K562 (cell line): ENCODE measurements around the gene SLC4A9. TPM values are rescaled to one million over a fixed set of nuclear protein-coding genes. Genes with fewer than 3 reads are reported as not detected.

Source experiments
- ATAC-seq: fragments of 200-7000 bp; cut with Tn5 transposase; 3 replicates; pipeline ENCODE4 v1.9.1; 2020; ENCODE audit warnings: moderate library complexity
- BruUV-seq: library from RNA; stranded (reverse); fragments of 400-500 nt; replicated peaks from 2 replicates; lab custom pipeline; 2021; lab: Mats Ljungman, UMichigan
- CTCF ChIA-PET: fragments of 300-600 bp; formaldehyde crosslinking; extraction: SDS; loops from one replicate; lab custom pipeline; 2021; ENCODE audit warnings: low intra/inter-chr PET ratio; lab: Yijun Ruan, JAX
- POLR2A ChIA-PET: fragments of 300-600, 350-650 bp; sonication (Branson Sonifier 250); formaldehyde crosslinking; extraction: SDS; loops from one replicate; lab custom pipeline; 2021; ENCODE audit warnings: antibody characterized with exemption, inconsistent platforms; lab: Yijun Ruan, JAX
- DNase-seq, 4 experiments: peaks; one replicate each; pipeline versions ENCODE4 v3.0.0 to v3.0.0-alpha.2; 2011 to 2018; ENCODE audit warnings: low spot score in 3 of 4, mixed read lengths in 3 of 4; ENCODE audit errors: extremely low read depth in 1 of 4
- FAIRE-seq: peaks from 2 replicates; lab custom pipeline; 2011; peaks lifted over from hg19 to GRCh38; lab: Jason Lieb, UNC
- H2AFZ ChIP-seq: 2 replicates; pipeline ENCODE4 v1.6.0; 2011; ENCODE audit warnings: low read depth, low read length, control low read depth, inconsistent platforms
- H3K27ac ChIP-seq: fragments of 200-600 bp; 3 replicates; pipeline ENCODE4 v1.8.0; 2011; ENCODE audit warnings: low read depth, mild to moderate bottlenecking, control low read depth, inconsistent platforms, low read length, moderate library complexity, mixed read lengths; ENCODE audit errors: extremely low read depth
- H3K27me3 ChIP-seq, 2 experiments: fragments of 300-600 bp in 1 of 2; 2 replicates in 1 of 2; 3 replicates in 1 of 2; pipeline versions ENCODE4 v1.6.0 to v1.8.0; 2011; ENCODE audit warnings: inconsistent platforms in 2 of 2, low read length in 2 of 2, mild to moderate bottlenecking in 1 of 2, mixed read lengths in 1 of 2, moderate library complexity in 1 of 2; ENCODE audit not compliant: control insufficient read depth in 2 of 2, insufficient read depth in 2 of 2
- H3K36me3 ChIP-seq: fragments of 300-600 bp; 3 replicates; pipeline ENCODE4 v1.8.0; 2011; ENCODE audit warnings: mild to moderate bottlenecking, low read length, inconsistent platforms; ENCODE audit not compliant: control insufficient read depth, insufficient read depth
- H3K4me1 ChIP-seq, 2 experiments: fragments of 200-600 bp in 1 of 2; replicated peaks in 1 of 2; 2 replicates in 1 of 2; 3 replicates in 1 of 2; pipeline versions ENCODE4 v1.5.1 to v1.8.0; 2011; ENCODE audit warnings: inconsistent platforms in 2 of 2, low read length in 2 of 2, mild to moderate bottlenecking in 1 of 2, mixed read lengths in 1 of 2, moderate library complexity in 1 of 2; ENCODE audit not compliant: control insufficient read depth in 2 of 2, insufficient read depth in 2 of 2
- H3K4me2 ChIP-seq: 2 replicates; pipeline ENCODE4 v1.6.1; 2011; ENCODE audit warnings: low read length, control low read depth, inconsistent platforms, mixed read lengths; ENCODE audit not compliant: insufficient read depth
- H3K4me3 ChIP-seq: fragments of 200-600 bp; sonication (generic), shearing (Covaris generic); 2 replicates; pipeline ENCODE4 v1.5.1; 2016; ENCODE audit warnings: control low read depth, inconsistent platforms
- H3K79me2 ChIP-seq: fragments of 200-600 bp; 3 replicates; pipeline ENCODE4 v1.8.0; 2011; ENCODE audit warnings: low read length, inconsistent platforms; ENCODE audit not compliant: control insufficient read depth, insufficient read depth
- H3K9ac ChIP-seq, 2 experiments: 2 replicates each; pipeline versions ENCODE4 v1.6.0 to v1.6.1; 2011; ENCODE audit warnings: low read depth in 2 of 2, low read length in 2 of 2, control low read depth in 1 of 2, inconsistent platforms in 1 of 2, mild to moderate bottlenecking in 1 of 2, mixed read lengths in 1 of 2; ENCODE audit not compliant: insufficient read depth in 1 of 2
- H3K9me1 ChIP-seq: one replicate; pipeline ENCODE4 v1.6.0; 2011; ENCODE audit warnings: inconsistent platforms, mild to moderate bottlenecking, low read length, moderate library complexity; ENCODE audit not compliant: control insufficient read depth, insufficient read depth
- H3K9me3 ChIP-seq: replicated peaks from 2 replicates; pipeline ENCODE4 v1.5.1; 2011; ENCODE audit warnings: low read depth, low read length, inconsistent platforms; ENCODE audit not compliant: control insufficient read depth, insufficient read depth
- H4K20me1 ChIP-seq: replicated peaks from 2 replicates; pipeline ENCODE4 v1.6.1; 2011; ENCODE audit warnings: low read length, inconsistent platforms, mixed read lengths; ENCODE audit not compliant: control insufficient read depth, insufficient read depth
- CBFA2T2 ChIP-seq: fragments of 450-650 bp; conservative IDR thresholded peaks from 2 replicates; pipeline ENCODE4 v1.6.1; 2017; ENCODE audit warnings: mild to moderate bottlenecking
- FOSL1 ChIP-seq: fragments of 200-800 bp; sonication (Bioruptor generic); conservative IDR thresholded peaks from 2 replicates; pipeline ENCODE4 v1.6.1; 2016; ENCODE audit warnings: missing genetic modification characterization, missing compliant biosample characterization
- SRSF3 ChIP-seq: fragments of 200-400 bp; formaldehyde crosslinking; IDR thresholded peaks from 2 replicates; pipeline ENCODE4 v1.6.1; 2016; ENCODE audit warnings: mild to moderate bottlenecking, low read length, moderate library complexity; ENCODE audit not compliant: insufficient read depth
- THRB ChIP-seq: fragments of 450-650 bp; formaldehyde crosslinking; conservative IDR thresholded peaks from 2 replicates; pipeline ENCODE4 v1.4.0; 2022; ENCODE audit warnings: mild to moderate bottlenecking, missing genetic modification characterization
- ZC3H11A ChIP-seq: IDR thresholded peaks from 2 replicates; pipeline ENCODE4 v1.6.1; 2012; ENCODE audit warnings: low read depth, low read length, improper control_type of control experiment
- ZNF165 ChIP-seq: fragments of 250-450 bp; sonication (Bioruptor Pico); IDR thresholded peaks from 2 replicates; pipeline ENCODE4 v1.4.0; 2020; ENCODE audit warnings: borderline replicate concordance
- ZNF79 ChIP-seq: fragments of 250-450 bp; sonication (Bioruptor Pico); IDR thresholded peaks from 2 replicates; pipeline ENCODE4 v1.4.0; 2020; ENCODE audit warnings: low read depth, mild to moderate bottlenecking, moderate library complexity
- WGBS: fragments of 100-300 bp; shearing (Covaris generic); methylation state at CpG from one replicate; pipeline ENCODE4 v1.1.6; 2016; ENCODE audit warnings: low coverage, mixed read lengths; ENCODE audit not compliant: insufficient coverage; ENCODE audit errors: missing lambda C conversion rate; 5-methylcytosine and 5-hydroxymethylcytosine counted together
- in situ Hi-C: fragments of 300-500 bp; cut with MboI; formaldehyde crosslinking; loops from 4 replicates; pipeline ENCODE4 v1.15.0; 2018; ENCODE audit warnings: inconsistent platforms, mixed read lengths
- intact Hi-C: fragments of 100-400 bp; cut with micrococcal nuclease; formaldehyde crosslinking; loops from 2 replicates; pipeline ENCODE4 v1.14.2; 2022
- polyA plus RNA-seq, 8 experiments: library from polyadenylated mRNA; depleted of rRNA in 4 of 8; stranded (reverse) in 5 of 8; unstranded in 3 of 8; fragments of >200 nt; fragmentation: Nextera tagmentation in 2 of 8; fragmentation: Illumina TruSeq in 1 of 8; extraction: Ambion mirVana in 2 of 8; extraction: Trizol in 1 of 8; gene quantifications; 2 replicates each; pipeline versions ENCODE4 v1.2.1 to v1.2.3, GENCODE V29; 2011 to 2014; ENCODE audit warnings: inconsistent platforms in 1 of 8, missing spikeins in 1 of 8
- small RNA-seq: library from RNA; depleted of rRNA; stranded (forward); fragments of <200 nt; gene quantifications from one replicate; pipeline ENCODE3, GENCODE V24; 2014
- total RNA-seq, 7 experiments: library from RNA; depleted of rRNA in 6 of 7; stranded (reverse); fragments of >200 nt in 6 of 7; fragmentation: Illumina TruSeq in 2 of 7; extraction: Trizol in 2 of 7; gene quantifications; 2 replicates each; pipeline versions ENCODE4 v1.2.1 to v1.2.3, GENCODE V29; 2011 to 2021; ENCODE audit warnings: low replicate concordance in 1 of 7

SLC4A9 gene
- total and polyA plus RNA-seq, 9 of the 15 experiments (the other 6 are each of a cell fraction or from before 2014, with no cell fraction given) = 0.05 to 0.13 TPM; not detected in 7

GRCh38 chr5:140424135-140424534 lies 64.1 kb downstream of the SLC4A9 start:
- Histone ChIP-seq H3K4me2 (no peak overlapping the region), H4K20me1 (peaks cover 4% of the 10 kb centered on the region), H2AFZ (no peak overlapping the region), H3K9me3 (no peaks in the 10 kb centered on the region), H3K4me1 (peaks cover 10 to 11% of the 10 kb centered on the region in 2 experiments; a peak in 3 of 5 replicates), H3K9ac (no peak overlapping the region), H3K36me3 (0 out of 3 replicates have a peak, but pooled peaks cover 4% of the 10 kb centered on the region), H3K27ac (no peak overlapping the region), H3K79me2 (peaks cover 78% of the 10 kb centered on the region), H3K9me1 (no peaks in the 10 kb centered on the region), H3K4me3 (no peak overlapping the region), H3K27me3 (no peaks in the 10 kb centered on the region)
- in situ Hi-C loops = no loop called here
- no TSS peak for BruUV-seq
- CTCF ChIA-PET = no interaction called here
- FAIRE-seq (no peak), DNase-seq (no peak), ATAC-seq (no peak)
- intact Hi-C loops = no loop called here
- POLR2A ChIA-PET = interaction anchor here (0.7 to 2.3 kb wide), 4 partner anchors 9 to 21 kb away, joined by 3 to 6 read pairs (median 6); no protein-coding TSS in a partner anchor
- TF ChIP-seq SRSF3 (no peak), ZC3H11A (no peak), CBFA2T2 (no peak), ZNF165 (no peak), ZNF79 (CRISPR knock-in tag) (no peak), FOSL1 (no peak), THRB (no peak)
- WGBS = 59% methylated on average over 3 of the region's 3 CpGs

Small RNA genes lying within 50 kb of the gene (small RNA-seq; reads per million reads assigned to genes)
- not detected for gene RNU4-14P

Other genes starting within 250 kb of the SLC4A9 start
Only the 7 nearest of the 10 such genes appear.
- 76.1 and 127 TPM in 2 replicates for gene CYSTM1, start 185.0 kb upstream of the SLC4A9 start, total RNA-seq (2014; rRNA removed)
- 66.6 and 94.6 TPM in 2 replicates for gene CYSTM1, start 185.0 kb upstream of the SLC4A9 start, total RNA-seq (2014; rRNA removed; fragmentation: Illumina TruSeq; extraction: Trizol)
- gene CYSTM1, start 185.0 kb upstream of the SLC4A9 start, total RNA-seq (2015; rRNA removed; fragmentation: Illumina TruSeq; extraction: Trizol) = 118 and 129 TPM in 2 replicates
- 76.2 and 86.6 TPM in 2 replicates for gene CYSTM1, start 185.0 kb upstream of the SLC4A9 start, total RNA-seq (2021)
- gene CYSTM1, start 185.0 kb upstream of the SLC4A9 start, polyA plus RNA-seq (2011; rRNA removed) = 92.8 and 98.2 TPM in 2 replicates
- 139 and 150 TPM in 2 replicates for gene CYSTM1, start 185.0 kb upstream of the SLC4A9 start, polyA plus RNA-seq (2014; fragmentation: Illumina TruSeq; extraction: Trizol)
- 100 to 1,000 TPM; 363 to 422 TPM for gene CYSTM1, start 185.0 kb upstream of the SLC4A9 start, polyA plus RNA-seq (2014; fragmentation: Nextera tagmentation; extraction: Ambion mirVana)
- gene CYSTM1, start 185.0 kb upstream of the SLC4A9 start, polyA plus RNA-seq (2014; rRNA removed) = 108 and 126 TPM in 2 replicates
- gene PFDN1, start 57.1 kb upstream of the SLC4A9 start, total RNA-seq (2014; rRNA removed) = 45.5 and 51.1 TPM in 2 replicates
- gene PFDN1, start 57.1 kb upstream of the SLC4A9 start, total RNA-seq (2014; rRNA removed; fragmentation: Illumina TruSeq; extraction: Trizol) = 75.7 and 88.5 TPM in 2 replicates
- gene PFDN1, start 57.1 kb upstream of the SLC4A9 start, total RNA-seq (2015; rRNA removed; fragmentation: Illumina TruSeq; extraction: Trizol) = 71.1 and 79.5 TPM in 2 replicates
- gene PFDN1, start 57.1 kb upstream of the SLC4A9 start, total RNA-seq (2021) = 49.3 and 50.3 TPM in 2 replicates
- gene PFDN1, start 57.1 kb upstream of the SLC4A9 start, polyA plus RNA-seq (2011; rRNA removed) = 78.0 and 78.2 TPM in 2 replicates
- gene PFDN1, start 57.1 kb upstream of the SLC4A9 start, polyA plus RNA-seq (2014; fragmentation: Illumina TruSeq; extraction: Trizol) = 99.3 and 119 TPM in 2 replicates
- 100 to 1,000 TPM; 152 to 215 TPM for gene PFDN1, start 57.1 kb upstream of the SLC4A9 start, polyA plus RNA-seq (2014; fragmentation: Nextera tagmentation; extraction: Ambion mirVana)
- 70.9 and 72.6 TPM in 2 replicates for gene PFDN1, start 57.1 kb upstream of the SLC4A9 start, polyA plus RNA-seq (2014; rRNA removed)
- 0.36 and 1.4 TPM in 2 replicates for gene HBEGF, start 13.6 kb upstream of the SLC4A9 start, total RNA-seq (2014; rRNA removed)
- gene HBEGF, start 13.6 kb upstream of the SLC4A9 start, total RNA-seq (2014; rRNA removed; fragmentation: Illumina TruSeq; extraction: Trizol) = 0.47 and 0.77 TPM in 2 replicates
- 0.65 and 0.75 TPM in 2 replicates for gene HBEGF, start 13.6 kb upstream of the SLC4A9 start, total RNA-seq (2015; rRNA removed; fragmentation: Illumina TruSeq; extraction: Trizol)
- gene HBEGF, start 13.6 kb upstream of the SLC4A9 start, total RNA-seq (2021) = 0.65 and 0.98 TPM in 2 replicates
- gene HBEGF, start 13.6 kb upstream of the SLC4A9 start, polyA plus RNA-seq (2011; rRNA removed) = 0.45 and 0.60 TPM in 2 replicates
- gene HBEGF, start 13.6 kb upstream of the SLC4A9 start, polyA plus RNA-seq (2014; fragmentation: Illumina TruSeq; extraction: Trizol) = 0.79 and 1.1 TPM in 2 replicates
- gene HBEGF, start 13.6 kb upstream of the SLC4A9 start, polyA plus RNA-seq (2014; fragmentation: Nextera tagmentation; extraction: Ambion mirVana) = under 1 TPM; 0.11 to 0.29 TPM
- 0.62 and 0.78 TPM in 2 replicates for gene HBEGF, start 13.6 kb upstream of the SLC4A9 start, polyA plus RNA-seq (2014; rRNA removed)
- 68.1 and 75.8 TPM in 2 replicates for gene ANKHD1, start 41.6 kb downstream of the SLC4A9 start, total RNA-seq (2014; rRNA removed)
- 63.0 and 72.8 TPM in 2 replicates for gene ANKHD1, start 41.6 kb downstream of the SLC4A9 start, total RNA-seq (2014; rRNA removed; fragmentation: Illumina TruSeq; extraction: Trizol)
- 73.7 and 78.7 TPM in 2 replicates for gene ANKHD1, start 41.6 kb downstream of the SLC4A9 start, total RNA-seq (2015; rRNA removed; fragmentation: Illumina TruSeq; extraction: Trizol)
- 98.7 and 110 TPM in 2 replicates for gene ANKHD1, start 41.6 kb downstream of the SLC4A9 start, total RNA-seq (2021)
- gene ANKHD1, start 41.6 kb downstream of the SLC4A9 start, polyA plus RNA-seq (2011; rRNA removed) = 138 and 144 TPM in 2 replicates
- 93.0 and 101 TPM in 2 replicates for gene ANKHD1, start 41.6 kb downstream of the SLC4A9 start, polyA plus RNA-seq (2014; fragmentation: Illumina TruSeq; extraction: Trizol)
- 10 to 100 TPM; 38.9 to 39.0 TPM for gene ANKHD1, start 41.6 kb downstream of the SLC4A9 start, polyA plus RNA-seq (2014; fragmentation: Nextera tagmentation; extraction: Ambion mirVana)
- gene ANKHD1, start 41.6 kb downstream of the SLC4A9 start, polyA plus RNA-seq (2014; rRNA removed) = 93.6 and 96.7 TPM in 2 replicates
- gene EIF4EBP3, start 187.5 kb downstream of the SLC4A9 start, total RNA-seq (2014; rRNA removed) = 1.3 and 2.3 TPM in 2 replicates
- 2.5 and 3.8 TPM in 2 replicates for gene EIF4EBP3, start 187.5 kb downstream of the SLC4A9 start, total RNA-seq (2014; rRNA removed; fragmentation: Illumina TruSeq; extraction: Trizol)
- gene EIF4EBP3, start 187.5 kb downstream of the SLC4A9 start, total RNA-seq (2015; rRNA removed; fragmentation: Illumina TruSeq; extraction: Trizol) = 0.72 and 1.3 TPM in 2 replicates
- gene EIF4EBP3, start 187.5 kb downstream of the SLC4A9 start, total RNA-seq (2021) = 5.7 and 7.7 TPM in 2 replicates
- gene EIF4EBP3, start 187.5 kb downstream of the SLC4A9 start, polyA plus RNA-seq (2011; rRNA removed) = 3.1 and 4.7 TPM in 2 replicates
- gene EIF4EBP3, start 187.5 kb downstream of the SLC4A9 start, polyA plus RNA-seq (2014; fragmentation: Illumina TruSeq; extraction: Trizol) = 3.1 and 4.1 TPM in 2 replicates
- 1 to 10 TPM; 5.0 to 7.5 TPM for gene EIF4EBP3, start 187.5 kb downstream of the SLC4A9 start, polyA plus RNA-seq (2014; fragmentation: Nextera tagmentation; extraction: Ambion mirVana)
- 3.4 and 4.0 TPM in 2 replicates for gene EIF4EBP3, start 187.5 kb downstream of the SLC4A9 start, polyA plus RNA-seq (2014; rRNA removed)
- gene SRA1, start 197.3 kb downstream of the SLC4A9 start, total RNA-seq (2014; rRNA removed) = 45.0 and 58.1 TPM in 2 replicates
- 31.6 and 31.8 TPM in 2 replicates for gene SRA1, start 197.3 kb downstream of the SLC4A9 start, total RNA-seq (2014; rRNA removed; fragmentation: Illumina TruSeq; extraction: Trizol)
- gene SRA1, start 197.3 kb downstream of the SLC4A9 start, total RNA-seq (2015; rRNA removed; fragmentation: Illumina TruSeq; extraction: Trizol) = 30.5 and 35.2 TPM in 2 replicates
- 45.8 and 47.4 TPM in 2 replicates for gene SRA1, start 197.3 kb downstream of the SLC4A9 start, total RNA-seq (2021)
- 38.8 and 41.3 TPM in 2 replicates for gene SRA1, start 197.3 kb downstream of the SLC4A9 start, polyA plus RNA-seq (2011; rRNA removed)
- 43.6 and 49.5 TPM in 2 replicates for gene SRA1, start 197.3 kb downstream of the SLC4A9 start, polyA plus RNA-seq (2014; fragmentation: Illumina TruSeq; extraction: Trizol)
- 10 to 100 TPM; 24.1 to 33.6 TPM for gene SRA1, start 197.3 kb downstream of the SLC4A9 start, polyA plus RNA-seq (2014; fragmentation: Nextera tagmentation; extraction: Ambion mirVana)
- gene SRA1, start 197.3 kb downstream of the SLC4A9 start, polyA plus RNA-seq (2014; rRNA removed) = 44.4 and 50.8 TPM in 2 replicates
- gene APBB3, start 204.4 kb downstream of the SLC4A9 start, total RNA-seq (2014; rRNA removed) = 9.9 and 12.1 TPM in 2 replicates
- gene APBB3, start 204.4 kb downstream of the SLC4A9 start, total RNA-seq (2014; rRNA removed; fragmentation: Illumina TruSeq; extraction: Trizol) = 5.4 and 6.4 TPM in 2 replicates
- 5.7 and 6.0 TPM in 2 replicates for gene APBB3, start 204.4 kb downstream of the SLC4A9 start, total RNA-seq (2015; rRNA removed; fragmentation: Illumina TruSeq; extraction: Trizol)
- 14.3 and 18.7 TPM in 2 replicates for gene APBB3, start 204.4 kb downstream of the SLC4A9 start, total RNA-seq (2021)
- gene APBB3, start 204.4 kb downstream of the SLC4A9 start, polyA plus RNA-seq (2011; rRNA removed) = 20.5 and 40.7 TPM in 2 replicates
- 9.5 TPM in 2 replicates for gene APBB3, start 204.4 kb downstream of the SLC4A9 start, polyA plus RNA-seq (2014; fragmentation: Illumina TruSeq; extraction: Trizol)
- under 1 TPM; 0.17 to 0.67 TPM for gene APBB3, start 204.4 kb downstream of the SLC4A9 start, polyA plus RNA-seq (2014; fragmentation: Nextera tagmentation; extraction: Ambion mirVana)
- 24.3 and 25.8 TPM in 2 replicates for gene APBB3, start 204.4 kb downstream of the SLC4A9 start, polyA plus RNA-seq (2014; rRNA removed)